ENCODE data around the gene NPC1L1. TPM values are rescaled to one million over a fixed set of nuclear protein-coding genes. Genes with fewer than 3 reads are reported as not detected.

Gene NPC1L1
- total and polyA plus RNA-seq, 2 donors (not counting 1 experiment from before 2014, with no cell fraction given), result 0.07 TPM; not detected in 1

GRCh38 chr7:44566680-44567079 is 25.6 kb upstream of the NPC1L1 start:
- TF ChIP-seq CTCF (IDR thresholded peaks at IDR 0.05) (no peak), EZH2 (IDR thresholded peaks at IDR 0.05; ENCODE audit: borderline replicate concordance, insufficient read depth, low read depth, low read length, poor library complexity, severe bottlenecking) (no peak)
- H3K79me2 ChIP-seq (ENCODE audit: control insufficient read depth, insufficient read depth, low read length), result peaks cover 10% of the 10 kb centered on the region
- no peak overlapping the region for H3K27ac Mint-ChIP-seq
- CTCF ChIA-PET, result interaction anchor here (0.9 to 4.6 kb wide), 7 partner anchors 14 to 325 kb away, joined by 3 to 42 read pairs (median 4); partner anchors contain the start of genes NUDCD3 and OGDH
- DNase-seq (no peak), ATAC-seq (ENCODE audit: low read depth) (no peak)
- no peaks in the 10 kb centered on the region for H3K9me3 Mint-ChIP-seq (ENCODE audit: insufficient read depth)
- H3K4me2 ChIP-seq (replicated peaks; ENCODE audit: low read depth, low read length, poor library complexity, severe bottlenecking), result no peak overlapping the region
- no peaks in the 10 kb centered on the region for H3K4me1 Mint-ChIP-seq
- H3K36me3 ChIP-seq (replicated peaks in 1 of 2; ENCODE audit: control extremely low read depth in 1 of 2, control insufficient read depth in 1 of 2, extremely low read depth in 1 of 2, insufficient read depth in 2 of 2, low read length in 1 of 2), result peaks cover 6 to 74% of the 10 kb centered on the region in 2 experiments
- H2AFZ ChIP-seq (ENCODE audit: insufficient read depth, low read depth, low read length, poor library complexity, severe bottlenecking), result no peak overlapping the region
- H3K27ac ChIP-seq (ENCODE audit: low read length in 2 of 2), result no peak overlapping the region
- no peaks in the 10 kb centered on the region for H3K4me1 ChIP-seq (ENCODE audit: control insufficient read depth in 2 of 2, insufficient read depth in 2 of 2, low read length in 2 of 2)
- no peaks in the 10 kb centered on the region for H3K9me3 ChIP-seq (ENCODE audit: control extremely low read depth in 1 of 3, control insufficient read depth in 2 of 3, insufficient read depth in 1 of 3, low read length in 2 of 3)
- WGBS (ENCODE audit: insufficient coverage), result 97% methylated on average over 5 of the region's 5 CpGs
- intact Hi-C loops (cut with micrococcal nuclease), result no loop called here
- H3K4me3 Mint-ChIP-seq, result no peak overlapping the region
- no peak overlapping the region for H3K4me3 ChIP-seq (ENCODE audit: control extremely low read depth in 1 of 5, extremely low read depth in 1 of 5, insufficient read depth in 1 of 5, low read depth in 2 of 5, low read length in 4 of 5)
- H3K27me3 Mint-ChIP-seq, result no peaks in the 10 kb centered on the region
- POLR2A ChIA-PET, result no interaction called here
- H3K27me3 ChIP-seq (replicated peaks in 1 of 4; ENCODE audit: control extremely low read depth in 1 of 4, control insufficient read depth in 3 of 4, insufficient read depth in 4 of 4, low read length in 3 of 4), result no peaks in the 10 kb centered on the region
- no peak overlapping the region for H3K9ac ChIP-seq (ENCODE audit: low read length)
- peaks cover 28% of the 10 kb centered on the region for H4K20me1 ChIP-seq (ENCODE audit: control insufficient read depth, insufficient read depth, low read length, poor library complexity, severe bottlenecking)

- 81% methylated on average over 8 of the region's 16 CpGs for WGBS (ENCODE audit: insufficient coverage)
- Mint-ChIP-seq H3K27ac (no peak overlapping the region), H3K4me1 (no peaks in the 10 kb centered on the region), H3K4me3 (no peak overlapping the region), H3K27me3 (no peaks in the 10 kb centered on the region), H3K9me3 (ENCODE audit: insufficient read depth) (no peaks in the 10 kb centered on the region)
- ATAC-seq (ENCODE audit: low read depth) (peak; percentile 42), DNase-seq (no peak)
- no peak overlapping the region for H3K9ac ChIP-seq (ENCODE audit: low read length)
- H3K9me3 ChIP-seq (ENCODE audit: control extremely low read depth in 1 of 3, control insufficient read depth in 2 of 3, insufficient read depth in 1 of 3, low read length in 2 of 3), result no peaks in the 10 kb centered on the region
- H2AFZ ChIP-seq (ENCODE audit: insufficient read depth, low read depth, low read length, poor library complexity, severe bottlenecking), result no peak overlapping the region
- intact Hi-C loops (cut with micrococcal nuclease), result loop anchor here (1.0 to 2.0 kb wide), 2 partner anchors 75 to 325 kb away; partner anchors contain the start of gene NUDCD3
- peaks cover 4% of the 10 kb centered on the region for H3K79me2 ChIP-seq (ENCODE audit: control insufficient read depth, insufficient read depth, low read length)
- H3K27ac ChIP-seq (ENCODE audit: low read length in 2 of 2), result no peak overlapping the region
- peaks cover 6 to 68% of the 10 kb centered on the region in 2 experiments for H3K36me3 ChIP-seq (replicated peaks in 1 of 2; ENCODE audit: control extremely low read depth in 1 of 2, control insufficient read depth in 1 of 2, extremely low read depth in 1 of 2, insufficient read depth in 2 of 2, low read length in 1 of 2)
- H3K4me1 ChIP-seq (ENCODE audit: control insufficient read depth in 2 of 2, insufficient read depth in 2 of 2, low read length in 2 of 2), result no peaks in the 10 kb centered on the region
- H4K20me1 ChIP-seq (ENCODE audit: control insufficient read depth, insufficient read depth, low read length, poor library complexity, severe bottlenecking), result peaks cover 28% of the 10 kb centered on the region
- H3K4me3 ChIP-seq (ENCODE audit: control extremely low read depth in 1 of 5, extremely low read depth in 1 of 5, insufficient read depth in 1 of 5, low read depth in 2 of 5, low read length in 4 of 5), result no peak overlapping the region
- H3K4me2 ChIP-seq (replicated peaks; ENCODE audit: low read depth, low read length, poor library complexity, severe bottlenecking), result no peak overlapping the region
- peak; percentile 59 for TF ChIP-seq CTCF (IDR thresholded peaks at IDR 0.05)
- no peak for TF ChIP-seq EZH2 (IDR thresholded peaks at IDR 0.05; ENCODE audit: borderline replicate concordance, insufficient read depth, low read depth, low read length, poor library complexity, severe bottlenecking)
- CTCF ChIA-PET, result interaction anchor here (0.7 to 4.6 kb wide), 28 partner anchors 8 to 415 kb away, joined by 3 to 42 read pairs (median 4); partner anchors contain the start of genes DDX56, H2AZ2, NUDCD3 and OGDH
- no peaks in the 10 kb centered on the region for H3K27me3 ChIP-seq (replicated peaks in 1 of 4; ENCODE audit: control extremely low read depth in 1 of 4, control insufficient read depth in 3 of 4, insufficient read depth in 4 of 4, low read length in 3 of 4)
- POLR2A ChIA-PET, result interaction anchor here (0.6 to 1.5 kb wide), 2 partner anchors 8 to 67 kb away, joined by 4 to 7 read pairs; partner anchors contain the start of gene DDX56
These were observed 24.8 kb upstream of the NPC1L1 start for GRCh38 chr7:44565795-44566559.

Data from B cell (primary cell).